Embryonic facial prominence (tissue), 1 donor: Measurements from ENCODE around the gene PCNX2.

Experiments
- DNase-seq: peaks from one replicate; pipeline ENCODE4 v3.0.0-alpha.2; 2016; ENCODE audit errors: extremely low spot score

Gene PCNX2

DNA sequence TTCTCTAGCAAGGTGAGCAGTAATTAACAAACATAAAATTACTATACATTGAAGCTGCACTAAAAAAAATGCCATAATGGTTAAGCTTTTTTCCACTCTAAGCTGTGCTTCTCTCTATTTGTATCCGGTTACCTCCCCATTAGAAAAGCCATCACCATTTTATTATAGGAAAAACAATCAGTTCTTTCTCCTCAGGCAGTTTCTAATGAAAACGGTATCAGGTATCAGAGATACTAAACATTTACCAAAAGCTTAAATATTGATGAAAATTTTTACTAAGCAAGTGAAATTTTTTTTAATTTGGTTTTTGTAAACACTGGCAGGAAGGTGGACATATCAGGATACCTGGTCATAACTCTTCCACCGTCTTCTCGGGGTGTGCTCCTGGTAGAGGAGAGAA is 330.9 kb downstream of the PCNX2 start:
- no peak for DNase-seq

DNA sequence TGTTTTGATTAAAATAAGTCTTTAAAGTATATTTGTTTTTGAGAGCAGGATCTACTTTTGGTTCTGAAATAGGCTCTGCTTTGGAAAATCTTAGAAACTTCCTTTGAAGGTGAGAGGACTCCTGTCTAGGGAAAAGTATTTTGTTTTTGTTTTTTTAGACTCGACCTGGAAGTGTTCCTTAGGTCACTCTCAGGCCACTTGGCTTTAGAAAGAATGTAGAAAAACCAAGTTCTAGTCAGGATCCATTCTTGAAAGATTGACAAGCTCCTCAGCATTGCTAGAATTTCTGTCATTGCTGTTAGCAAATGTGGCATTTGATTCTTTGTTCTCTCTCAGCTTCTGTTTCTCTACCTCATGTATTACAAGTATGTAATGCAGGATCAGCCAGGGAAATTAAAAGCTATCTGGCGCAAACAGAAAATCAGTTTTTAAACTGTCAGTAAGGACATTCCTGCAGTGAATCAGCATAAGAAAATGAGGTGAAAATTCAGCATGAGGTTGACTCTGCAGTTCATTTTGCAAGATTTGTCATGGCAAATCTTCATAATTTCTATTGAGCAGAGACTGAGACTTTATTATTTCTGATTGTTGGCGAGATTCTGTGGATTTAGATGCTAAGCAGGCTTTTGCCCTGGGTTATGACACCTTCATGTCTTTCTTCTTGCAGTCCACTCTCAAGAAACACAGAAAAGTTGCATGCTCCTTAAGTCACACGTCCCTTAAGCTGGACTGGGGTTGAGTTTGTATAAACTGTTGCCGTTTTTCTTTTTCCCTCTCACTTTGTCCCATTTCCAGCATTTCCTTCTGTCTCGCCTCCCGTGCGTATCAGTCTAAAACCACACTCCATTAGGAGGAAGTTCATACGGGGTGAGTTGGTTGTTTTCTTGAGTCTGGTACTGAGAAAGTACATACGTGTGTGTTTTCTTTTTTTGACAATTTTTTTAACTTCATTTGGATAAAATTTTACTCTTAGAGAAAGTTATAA is 332.5 kb downstream of the PCNX2 start:
- no peak for DNase-seq

DNA sequence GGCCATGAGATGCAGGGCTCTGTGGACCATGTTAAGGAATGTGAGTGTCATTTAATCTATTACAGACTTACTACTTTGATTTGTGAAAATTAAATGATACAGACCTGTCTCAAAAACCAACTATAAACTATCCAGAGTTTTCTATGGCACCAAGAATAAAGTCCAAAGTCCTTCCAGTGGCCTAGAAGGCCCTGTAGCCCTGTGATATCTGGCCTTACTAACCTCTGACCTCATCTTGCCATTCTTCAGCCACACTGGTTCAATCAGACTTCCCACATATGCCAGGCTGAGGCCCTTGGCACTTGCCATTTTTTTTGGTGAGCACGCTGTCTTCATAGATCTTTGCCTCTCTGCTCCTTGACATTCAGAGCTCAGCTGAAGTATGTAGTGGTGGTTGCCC is 337.5 kb downstream of the PCNX2 start:
- no peak for DNase-seq

DNA sequence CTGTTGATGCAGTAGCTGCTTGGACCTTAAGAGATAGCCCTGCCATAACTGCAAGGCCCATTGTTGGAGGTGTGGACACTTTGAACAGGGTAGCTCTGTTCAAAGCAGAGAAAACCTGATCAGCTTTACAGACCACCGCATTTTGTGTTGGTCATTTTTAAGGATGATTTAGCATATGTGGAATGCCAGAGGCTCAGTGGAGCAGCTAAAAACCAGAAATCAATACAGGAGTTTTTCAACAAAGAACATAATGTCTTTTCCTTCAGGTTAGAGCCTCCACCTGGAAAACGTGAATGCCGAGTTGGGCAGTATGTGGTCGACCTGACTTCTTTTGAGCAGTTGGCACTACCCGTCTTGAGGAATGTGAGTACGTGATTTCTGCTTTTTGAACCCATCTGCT is 339.4 kb downstream of the PCNX2 start:
- no peak for DNase-seq

DNA sequence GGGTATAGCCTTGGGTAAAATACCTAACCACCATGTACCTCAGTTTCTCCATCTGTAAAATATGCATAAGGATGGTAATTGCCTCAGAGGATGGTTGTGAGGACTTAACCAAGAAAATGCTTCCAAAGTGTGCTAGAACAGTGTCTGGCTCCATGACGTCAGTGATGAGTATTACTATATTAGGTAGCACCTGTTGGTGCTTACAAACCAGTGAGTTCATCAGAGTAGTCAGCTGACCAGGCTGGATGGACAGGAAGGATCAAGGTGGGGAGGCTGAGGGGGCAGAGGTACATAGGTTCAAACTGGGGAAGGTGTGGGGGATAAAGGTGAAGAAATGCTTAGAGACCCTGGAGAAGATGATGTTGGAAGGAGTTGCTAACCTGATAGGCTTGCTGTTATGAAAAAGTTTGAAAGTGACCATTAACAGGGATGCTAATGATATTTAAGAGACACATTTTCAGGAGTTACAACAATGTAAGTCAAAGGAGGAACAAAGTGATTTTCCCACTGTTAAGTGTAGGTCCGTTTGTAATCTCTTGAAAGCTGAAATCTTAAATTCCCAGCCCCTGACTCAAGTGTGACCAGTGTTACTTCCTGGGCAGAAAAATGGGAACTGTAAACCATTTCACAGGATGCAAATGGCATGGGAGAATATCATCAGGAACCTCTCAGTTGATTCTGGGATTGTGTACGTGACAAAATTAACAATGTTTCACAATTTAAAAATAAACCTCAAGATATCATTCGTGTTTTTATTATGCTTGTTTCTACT is 340.7 kb downstream of the PCNX2 start:
- DNase-seq = no peak

DNA sequence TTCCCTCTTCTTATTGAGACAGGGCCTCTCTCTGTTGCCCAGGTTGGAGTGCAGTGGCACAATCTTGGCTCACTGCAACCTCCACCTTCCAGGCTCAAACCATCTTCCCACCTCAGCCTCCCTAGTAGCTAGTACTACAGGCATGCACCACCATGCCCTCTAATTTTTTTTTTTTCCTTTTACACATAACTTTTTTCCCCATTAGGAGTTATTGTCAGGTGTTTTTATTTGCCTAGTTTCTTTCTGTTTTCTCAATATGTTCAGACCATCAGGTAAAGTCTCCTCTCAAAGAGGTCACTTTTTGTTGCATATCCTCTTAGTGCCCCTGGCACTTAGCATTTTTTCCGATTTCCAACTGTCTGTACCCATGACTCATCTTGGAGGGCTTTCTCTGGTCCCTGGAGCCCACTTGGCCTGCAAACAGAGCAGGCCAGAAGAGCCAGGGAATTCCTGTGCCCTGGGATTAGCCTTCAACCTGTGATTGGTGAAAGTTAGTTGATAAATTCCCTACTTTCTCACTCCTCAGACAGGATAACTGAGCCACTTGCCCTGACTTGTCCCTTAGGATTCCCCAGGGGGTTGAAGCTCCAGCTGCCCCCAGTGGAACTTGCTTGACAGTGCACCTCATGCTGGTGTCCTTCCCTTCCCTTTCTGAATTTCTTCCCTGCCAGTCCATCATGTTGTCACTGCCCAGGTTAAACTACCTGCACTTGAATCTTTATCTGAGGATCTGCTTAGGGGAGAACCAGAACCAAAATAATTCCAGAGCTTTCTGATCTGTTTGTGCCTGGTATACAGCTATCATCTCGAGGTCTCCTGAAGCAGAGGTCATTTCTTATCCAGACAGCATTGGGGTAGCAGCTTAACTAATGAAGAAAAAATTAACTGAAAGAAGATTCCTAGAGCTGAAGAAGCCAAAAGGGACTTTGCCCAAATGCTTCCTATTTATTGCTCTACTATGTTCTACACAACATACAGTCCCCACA is 342.7 kb downstream of the PCNX2 start:
- DNase-seq = no peak

DNA sequence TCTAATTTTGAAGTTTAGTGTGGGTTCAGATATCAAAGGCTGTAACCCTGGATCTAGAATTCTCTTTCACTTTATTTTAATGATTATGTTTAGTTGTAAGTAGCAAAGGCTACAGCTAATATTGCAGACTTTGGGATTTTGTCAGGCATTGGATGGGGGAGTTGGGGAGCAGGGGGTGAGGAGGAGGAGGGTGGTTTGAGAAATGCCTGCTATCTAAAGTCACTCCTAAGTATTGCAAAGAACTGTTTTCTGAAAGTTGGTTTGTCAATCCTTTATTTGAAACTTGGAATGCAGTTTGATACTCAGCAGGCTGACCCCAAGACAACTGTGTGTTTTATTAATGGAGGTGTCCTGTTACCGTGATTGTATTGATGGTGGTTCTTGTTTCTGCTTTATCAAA is 343.9 kb downstream of the PCNX2 start:
- DNase-seq = no peak

DNA sequence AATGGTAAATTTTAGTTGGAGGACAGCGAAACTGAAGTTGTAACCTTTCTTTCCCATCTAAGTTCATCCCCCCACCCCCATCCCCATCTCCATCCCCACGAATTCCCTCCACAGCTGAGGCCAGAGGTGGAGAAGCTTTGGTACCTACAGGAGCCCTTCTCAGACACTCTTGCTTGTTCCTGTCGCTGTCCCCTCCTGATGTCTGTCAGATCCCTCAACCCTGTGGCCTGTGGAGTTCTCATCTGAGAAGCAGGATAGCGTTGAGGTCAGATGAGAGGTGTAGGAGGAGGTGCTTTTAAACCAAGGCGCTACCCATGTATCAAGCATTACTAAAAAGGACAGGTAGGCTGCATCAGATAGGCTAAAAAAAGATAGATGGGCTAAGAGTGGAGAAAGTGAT is 344.3 kb downstream of the PCNX2 start:
- no peak for DNase-seq

DNA sequence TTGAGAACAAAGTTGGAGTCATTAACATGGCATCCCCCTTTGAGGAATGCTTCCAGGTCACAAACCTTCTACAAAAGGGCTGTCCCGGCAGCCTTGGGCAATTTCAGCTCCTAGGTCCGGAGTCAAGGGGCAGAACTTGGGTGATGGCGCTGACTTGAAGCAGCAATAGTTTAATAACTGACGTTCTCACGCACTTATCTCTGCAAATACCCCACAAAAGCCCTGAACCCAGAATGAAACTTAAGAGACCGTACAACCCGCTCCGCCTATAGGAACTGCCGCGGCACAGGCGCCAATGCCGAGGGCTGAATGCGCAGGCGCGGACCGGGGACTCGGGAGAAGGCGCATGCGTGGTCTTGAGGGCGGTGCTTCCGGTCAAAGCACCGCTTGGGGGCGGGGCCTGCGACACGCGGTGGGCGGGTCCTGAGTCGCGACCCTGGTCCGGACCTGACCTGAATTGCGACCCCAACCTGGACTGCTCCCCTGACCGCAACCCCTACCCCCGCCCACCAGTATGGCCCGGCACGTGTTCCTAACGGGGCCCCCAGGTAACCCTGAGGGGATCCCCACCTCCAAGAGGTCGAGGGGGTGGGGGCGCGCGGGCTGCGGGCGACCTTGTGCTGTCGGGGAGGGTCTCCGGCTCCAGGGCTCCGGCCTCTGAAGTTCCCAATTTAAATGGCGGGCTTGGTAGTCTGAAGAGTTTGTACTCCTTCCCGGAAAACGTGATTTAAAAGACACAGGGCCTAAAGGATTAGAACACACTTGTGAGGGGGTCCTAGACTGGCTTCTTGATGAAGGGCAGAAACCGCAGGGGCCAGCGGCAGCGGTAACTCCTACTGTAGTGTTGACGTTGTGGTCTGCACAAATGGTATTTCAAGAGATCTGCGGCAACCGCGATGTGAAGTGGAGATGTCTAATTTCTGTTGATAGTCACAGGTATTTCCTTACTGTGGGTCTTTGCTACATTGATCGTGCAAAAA is 345.0 kb downstream of the PCNX2 start, which contains the start of gene NTPCR:
NTPCR (plus strand) TSS at position 415 of the 980 bp plus-strand sequence; CDS start at position 515, 100 bp downstream.
- peak; percentile 90 for DNase-seq

DNA sequence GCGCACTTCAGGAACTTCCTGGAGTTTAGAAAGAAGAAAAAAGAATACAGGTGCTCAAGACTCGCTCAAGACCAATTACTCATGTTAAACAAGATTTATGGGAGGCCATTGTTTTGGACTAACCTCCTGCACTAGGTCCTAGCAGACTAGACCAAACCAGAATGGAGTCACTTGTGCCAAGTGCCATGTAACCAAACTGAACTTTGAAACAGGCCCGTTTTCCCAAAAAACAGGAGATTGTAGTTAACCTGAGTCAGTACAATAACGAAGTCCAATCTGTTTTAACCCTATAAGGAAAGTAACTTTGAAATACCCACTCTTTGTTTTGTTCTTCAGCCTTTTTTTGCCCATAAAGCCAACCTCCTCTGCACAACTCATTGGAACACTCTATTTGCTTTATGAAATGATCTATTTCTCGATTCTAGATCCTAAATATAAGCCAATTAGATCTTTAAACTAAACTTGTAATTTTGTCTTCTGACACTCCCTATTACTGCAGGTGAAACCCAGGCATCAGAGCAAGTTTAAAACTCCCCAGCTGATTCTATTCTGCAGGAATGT is 345.8 kb downstream of the PCNX2 start:
- DNase-seq = no peak

DNA sequence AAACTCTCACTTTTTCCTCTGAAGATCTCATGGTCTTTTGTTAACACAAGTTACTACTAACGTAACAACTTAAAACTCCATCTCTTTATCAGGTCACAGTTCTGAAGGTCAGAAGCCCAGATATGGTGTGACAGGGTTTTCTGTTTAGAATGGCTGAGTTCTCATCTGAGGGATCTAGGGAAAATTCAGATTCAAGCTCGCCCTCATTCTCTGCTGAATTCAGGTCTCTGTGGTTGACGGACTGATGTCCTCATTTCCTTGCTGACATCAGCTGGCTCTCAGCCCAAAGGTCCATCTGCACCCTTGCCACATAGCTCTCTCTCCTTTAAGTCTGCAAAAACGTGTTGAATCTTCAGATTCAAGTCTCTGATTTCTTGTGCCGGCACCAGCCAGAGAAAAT is 351.2 kb downstream of the PCNX2 start:
- DNase-seq = no peak

DNA sequence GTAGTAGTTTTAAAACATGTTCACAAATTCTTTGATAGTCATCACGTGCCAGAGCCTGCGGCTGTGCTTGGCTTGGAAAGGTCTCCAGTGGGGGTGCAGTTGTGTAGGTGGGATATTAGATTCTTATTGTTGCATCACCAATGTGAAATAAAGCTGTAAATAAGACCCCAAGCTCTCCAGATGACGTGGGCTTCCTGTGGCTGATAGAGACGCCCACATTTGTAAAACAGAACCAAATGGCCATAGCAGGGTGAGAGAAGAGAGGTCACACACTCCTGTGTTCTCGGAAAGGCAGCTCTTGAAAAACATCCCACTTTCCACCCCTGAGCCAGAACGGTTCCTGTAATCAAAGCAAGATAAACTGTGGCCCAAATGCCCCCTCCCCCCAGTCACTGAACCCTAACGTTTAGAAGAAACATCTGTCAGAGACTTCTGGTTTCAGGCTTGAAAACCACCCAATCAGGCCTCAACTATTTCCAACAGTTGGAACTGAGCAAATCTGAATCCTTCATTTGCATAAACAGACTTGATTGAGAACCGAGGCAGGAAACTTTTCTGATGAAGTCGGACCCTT is 351.8 kb downstream of the PCNX2 start:
- DNase-seq = no peak

DNA sequence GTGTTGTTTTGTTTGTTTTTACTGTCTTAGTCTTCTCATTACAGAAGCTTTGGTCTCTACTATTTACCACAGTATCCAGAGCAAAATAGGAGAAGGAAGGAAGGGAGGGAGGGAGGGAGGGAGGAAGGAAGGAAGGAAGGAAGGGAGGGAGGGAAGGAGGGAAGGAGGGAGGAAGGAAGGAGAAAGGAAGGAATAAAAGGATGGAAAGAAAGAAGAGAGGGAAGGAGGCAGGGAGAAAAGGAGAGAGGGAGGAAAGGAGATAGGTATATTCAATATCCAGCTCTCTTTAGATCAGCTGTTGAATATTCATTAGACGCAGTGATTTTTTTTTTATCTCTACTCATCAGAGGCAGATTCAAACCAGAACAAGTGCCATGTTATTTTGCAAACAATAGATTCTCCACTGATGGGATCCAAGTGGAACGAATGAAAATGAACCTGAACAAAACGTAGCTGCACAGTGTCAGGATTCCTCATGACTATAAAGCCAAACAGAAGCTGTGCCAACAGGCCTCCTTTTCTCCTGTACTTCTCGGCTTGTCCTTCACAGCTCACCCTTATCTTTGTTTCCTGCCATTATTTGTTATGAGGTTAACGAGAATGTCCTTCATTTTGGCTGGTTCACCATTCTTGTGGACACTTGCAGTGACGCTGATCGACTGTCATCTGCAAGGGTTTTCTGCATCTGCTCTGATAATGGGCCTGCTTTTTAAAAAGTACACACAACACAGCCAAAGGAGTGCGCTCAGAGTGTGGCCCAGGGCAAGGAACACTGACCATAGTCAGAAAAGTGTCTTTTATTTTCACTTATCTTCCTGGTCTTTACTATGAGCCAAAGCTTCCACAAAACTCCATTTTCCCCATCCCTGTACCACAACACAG is 352.9 kb downstream of the PCNX2 start:
- DNase-seq = no peak

DNA sequence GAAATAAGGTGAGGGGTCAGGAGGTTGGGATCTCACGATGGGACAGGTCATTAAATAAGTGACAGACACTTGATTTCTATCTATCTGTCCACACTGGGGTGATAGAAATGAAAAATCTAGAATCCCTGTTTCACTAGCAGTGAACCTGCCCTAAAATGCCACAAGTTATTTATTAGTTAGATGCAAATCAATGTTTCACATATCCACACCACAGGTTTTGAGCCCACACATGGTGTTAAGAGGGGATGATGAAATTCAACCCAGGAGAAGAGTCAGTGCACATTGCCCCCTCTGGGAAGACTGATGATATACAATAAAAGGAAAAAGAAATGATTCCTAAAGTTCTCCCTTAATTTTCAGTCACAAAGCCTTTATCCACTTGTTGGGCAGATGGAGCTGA is 355.3 kb downstream of the PCNX2 start:
- DNase-seq = no peak

DNA sequence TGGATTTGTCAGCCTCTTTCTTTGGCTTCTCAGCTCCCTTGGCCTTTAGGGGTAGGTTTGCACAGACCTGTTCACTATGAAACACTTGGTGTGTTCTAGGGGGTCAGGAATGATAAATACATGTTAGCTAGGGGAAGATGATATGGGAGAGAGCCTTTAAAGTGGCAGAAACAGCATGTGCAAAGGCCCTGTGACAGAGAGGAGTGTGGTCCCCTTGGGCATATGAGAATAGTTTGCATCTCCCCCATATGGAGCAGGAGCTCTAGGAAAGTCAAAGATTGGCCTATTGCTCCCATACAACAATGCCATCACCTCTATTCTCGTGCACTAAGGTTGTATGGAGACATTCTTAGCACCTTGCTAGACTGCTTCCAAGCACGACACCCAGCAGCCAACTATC is 355.8 kb downstream of the PCNX2 start:
- DNase-seq = no peak

DNA sequence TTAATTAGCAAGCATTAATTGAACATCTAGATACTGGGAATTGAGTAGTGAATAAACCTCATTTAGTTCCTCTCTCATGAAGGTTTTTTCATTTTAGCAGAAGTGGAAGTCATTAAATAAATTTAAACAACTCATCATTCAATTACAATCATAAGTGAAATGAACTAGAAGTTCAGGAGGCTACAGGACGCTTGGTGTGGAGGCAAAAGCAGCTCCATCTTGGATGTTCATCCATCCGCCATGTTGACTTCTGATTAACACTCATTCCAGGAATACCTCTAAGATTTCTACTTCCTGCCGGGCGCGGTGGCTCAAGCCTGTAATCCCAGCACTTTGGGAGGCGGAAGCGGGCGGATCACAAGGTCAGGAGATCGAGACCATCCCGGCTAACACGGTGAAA is 356.6 kb downstream of the PCNX2 start:
- DNase-seq = no peak

DNA sequence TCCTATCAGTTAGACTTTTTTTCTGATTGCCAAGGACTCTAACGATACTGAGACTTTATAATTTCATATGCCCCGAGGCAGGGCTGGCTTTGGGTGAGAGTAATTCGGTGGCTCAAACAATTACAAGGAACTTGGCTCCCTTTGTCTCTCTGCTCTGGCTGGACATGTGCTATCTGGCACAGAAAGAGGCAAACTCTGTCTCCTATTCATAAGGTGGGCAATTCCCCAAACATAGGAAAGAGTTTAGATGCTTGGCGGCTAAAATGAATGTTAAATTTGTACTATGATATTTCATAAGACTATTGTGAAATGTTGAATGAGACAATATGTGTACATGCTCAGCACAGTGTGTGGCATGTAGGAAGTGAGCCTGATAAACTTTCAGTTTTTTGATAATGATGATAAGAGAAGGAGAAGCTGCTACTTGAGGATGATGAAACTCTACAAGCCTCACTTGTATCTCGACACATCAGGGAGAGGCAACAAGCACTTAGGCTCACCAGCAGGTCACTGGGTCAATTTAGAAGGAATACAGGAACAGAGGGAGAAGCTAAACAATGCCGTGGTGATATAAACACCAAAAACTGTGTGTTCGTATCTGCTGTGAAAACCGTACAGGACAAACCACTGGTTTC is 357.7 kb downstream of the PCNX2 start:
- no peak for DNase-seq

DNA sequence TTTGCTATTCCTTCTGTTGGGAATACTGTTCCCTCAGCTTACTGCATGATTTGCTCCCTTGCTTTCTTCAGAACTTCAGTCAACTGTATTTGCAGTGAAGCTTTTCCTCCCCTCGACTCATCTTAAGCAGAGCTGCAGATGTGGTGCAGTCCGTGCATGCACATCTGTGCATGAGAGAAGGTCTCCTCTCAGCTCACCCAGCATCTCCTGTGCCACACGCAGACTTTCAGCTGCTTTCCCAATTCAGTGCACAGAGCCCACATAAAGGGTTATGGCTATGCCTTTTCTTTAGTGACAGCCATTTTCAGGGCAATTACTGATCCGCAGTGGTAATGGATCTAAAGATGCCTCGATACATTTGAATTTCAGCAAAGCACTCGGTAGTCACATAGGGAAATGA is 358.6 kb downstream of the PCNX2 start:
- no peak for DNase-seq
